GM21515 (cell line): ENCODE measurements around the gene IFITM5.
"Not testable (repeated sequence)": the region's sequence is repeated elsewhere in the genome, so short reads cannot be mapped to it uniquely, and the experiment has no call there.

Source experiments
- ATAC-seq: cut with Tn5 transposase; IDR thresholded peaks from one replicate; pipeline ENCODE4 v1.9.1; 2021; ENCODE audit not compliant: unreplicated experiment

The IFITM5 gene

DNA sequence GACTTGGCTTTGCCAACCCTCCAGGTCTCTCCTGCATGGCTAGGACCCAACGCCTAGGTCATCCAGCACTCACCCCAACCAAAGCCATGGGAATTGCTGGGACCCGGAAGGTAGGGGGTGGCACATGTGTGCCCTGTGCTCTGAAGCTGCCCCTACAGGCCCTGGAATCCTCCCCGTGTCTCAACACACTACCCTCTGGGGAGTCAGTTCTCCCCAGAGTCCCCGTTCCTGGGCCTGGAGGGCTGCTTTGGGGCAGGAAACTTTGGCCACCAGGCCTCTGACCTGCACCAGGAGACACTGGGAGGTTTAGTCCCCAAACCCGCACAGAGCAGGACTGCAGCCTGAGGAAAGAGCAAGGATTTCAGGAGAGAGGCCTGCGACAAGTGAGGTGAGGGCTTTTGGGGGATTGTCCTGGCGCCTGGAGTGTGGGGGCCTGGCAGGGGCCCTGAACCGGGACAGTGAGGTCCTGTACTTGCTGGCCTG is 14.0 kb upstream of the IFITM5 start:
- no peak for ATAC-seq

DNA sequence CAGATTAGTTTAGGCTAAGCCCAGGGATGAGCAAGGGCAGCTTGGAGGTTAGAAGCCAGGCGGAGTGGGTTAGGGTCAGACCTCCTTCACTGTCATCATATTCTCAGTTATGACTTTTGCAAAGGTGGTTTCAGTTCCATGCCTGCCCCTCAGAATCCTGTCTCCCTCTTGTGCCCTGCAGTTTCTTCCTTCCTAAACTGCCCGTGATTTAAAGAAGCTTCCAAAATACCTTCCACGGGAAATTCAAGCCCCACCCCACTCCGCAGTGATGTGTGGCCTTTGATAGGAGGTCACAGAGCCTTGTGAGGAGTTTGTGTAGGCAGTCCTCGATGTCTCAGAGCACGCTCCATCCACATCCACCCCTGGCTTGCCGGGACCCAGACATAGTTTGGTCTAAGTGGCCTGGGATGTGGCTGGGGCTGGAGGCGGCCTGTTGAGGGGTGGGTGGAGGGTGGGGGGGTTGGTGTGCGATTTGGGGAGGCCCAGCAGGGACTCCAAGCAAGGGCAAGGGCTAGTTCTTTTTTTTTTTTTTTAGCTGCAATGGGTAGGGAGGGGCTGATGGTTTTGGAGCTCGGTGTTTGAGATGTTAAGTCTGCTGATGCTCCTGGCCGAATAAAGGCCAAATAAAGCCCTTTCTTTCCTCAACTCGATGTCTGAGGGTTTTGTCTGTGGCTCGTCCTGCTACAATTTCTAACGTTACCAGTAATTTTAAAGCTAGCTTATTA is 12.9 kb upstream of the IFITM5 start:
- no peak for ATAC-seq

GRCh38 chr11:311013-311748 is 11.9 kb upstream of the IFITM5 start:
- not testable (repeated sequence) for ATAC-seq

- not testable (repeated sequence) for ATAC-seq
Observed at GRCh38 chr11:309979-310572, 10.8 kb upstream of the IFITM5 start.

DNA sequence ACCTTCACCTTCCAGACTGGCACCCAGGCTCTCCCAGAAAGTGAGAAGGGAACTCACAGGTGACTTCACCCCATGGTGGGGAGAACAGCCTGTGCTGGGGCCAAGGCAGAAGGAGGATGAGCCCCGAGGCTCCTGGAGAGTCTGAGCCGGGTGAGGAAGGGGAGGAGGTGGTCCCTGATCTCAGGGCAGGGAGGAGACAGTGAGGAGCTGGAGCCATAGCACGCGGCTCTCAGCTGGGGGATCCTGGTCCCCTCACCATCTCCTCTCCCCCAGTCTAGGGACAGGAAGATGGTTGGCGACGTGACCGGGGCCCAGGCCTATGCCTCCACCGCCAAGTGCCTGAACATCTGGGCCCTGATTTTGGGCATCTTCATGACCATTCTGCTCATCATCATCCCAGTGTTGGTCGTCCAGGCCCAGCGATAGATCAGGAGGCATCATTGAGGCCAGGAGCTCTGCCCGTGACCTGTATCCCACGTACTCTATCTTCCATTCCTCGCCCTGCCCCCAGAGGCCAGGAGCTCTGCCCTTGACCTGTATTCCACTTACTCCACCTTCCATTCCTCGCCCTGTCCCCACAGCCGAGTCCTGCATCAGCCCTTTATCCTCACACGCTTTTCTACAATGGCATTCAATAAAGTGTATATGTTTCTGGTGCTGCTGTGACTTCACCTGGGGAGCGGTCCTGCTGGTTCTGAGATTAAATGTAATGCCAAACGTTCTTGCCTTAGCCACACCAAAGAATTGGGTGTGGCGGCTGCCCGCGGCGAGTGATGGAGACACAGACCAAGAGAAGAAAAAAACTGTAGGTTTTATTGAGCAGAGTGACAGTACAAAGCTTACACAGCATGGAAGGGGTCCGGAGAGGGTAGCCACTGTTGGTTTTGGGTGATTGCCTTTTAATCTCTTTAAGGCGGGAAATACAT is 9.7 kb upstream of the IFITM5 start:
- ATAC-seq, result not testable (repeated sequence)

DNA sequence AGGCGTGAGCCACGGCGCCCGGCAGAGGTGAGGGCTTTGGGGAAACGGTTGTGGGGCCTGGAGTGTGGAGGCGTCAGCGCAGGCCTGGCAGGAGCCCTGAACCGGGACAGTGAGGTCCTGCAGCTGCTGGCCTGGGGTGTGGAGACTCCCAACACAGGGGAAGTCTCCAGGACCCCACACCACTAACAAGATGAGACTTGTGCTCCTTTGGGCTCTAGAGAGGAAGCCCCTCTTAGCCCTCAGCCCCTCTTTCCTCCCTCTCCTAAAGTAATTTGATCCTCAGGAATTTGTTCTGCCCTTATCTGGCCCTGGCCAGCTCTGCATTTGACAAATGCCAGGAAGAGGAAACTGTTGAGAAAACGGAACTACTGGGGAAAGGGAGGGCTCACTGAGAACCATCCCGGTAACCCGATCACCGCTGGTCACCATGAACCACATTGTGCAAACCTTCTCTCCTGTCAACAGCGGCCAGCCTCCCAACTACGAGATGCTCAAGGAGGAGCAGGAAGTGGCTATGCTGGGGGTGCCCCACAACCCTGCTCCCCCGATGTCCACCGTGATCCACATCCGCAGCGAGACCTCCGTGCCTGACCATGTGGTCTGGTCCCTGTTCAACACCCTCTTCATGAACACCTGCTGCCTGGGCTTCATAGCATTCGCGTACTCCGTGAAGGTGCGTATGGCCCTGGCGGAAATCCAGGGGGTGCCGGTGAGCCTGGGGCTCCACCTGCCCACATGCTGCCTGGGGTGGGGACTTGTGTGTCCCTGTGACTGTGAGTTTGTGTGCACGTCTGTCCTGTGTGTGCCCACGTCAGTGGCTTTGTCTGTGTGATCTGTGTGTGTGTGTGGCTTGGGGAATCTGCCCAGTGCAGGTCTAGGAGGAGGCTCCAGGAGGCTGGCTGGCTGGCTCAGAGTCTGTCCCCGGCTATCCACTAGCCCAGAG is 8.7 kb upstream of the IFITM5 start, which contains the start of gene IFITM2:
Gene IFITM2 (plus strand): TSS at position 51 of the 943 bp plus-strand sequence. CDS start 377 bp downstream, at position 428.
- ATAC-seq, result not testable (repeated sequence)

GRCh38 chr11:306645-307371 is 7.5 kb upstream of the IFITM5 start:
- ATAC-seq, result no peak

DNA sequence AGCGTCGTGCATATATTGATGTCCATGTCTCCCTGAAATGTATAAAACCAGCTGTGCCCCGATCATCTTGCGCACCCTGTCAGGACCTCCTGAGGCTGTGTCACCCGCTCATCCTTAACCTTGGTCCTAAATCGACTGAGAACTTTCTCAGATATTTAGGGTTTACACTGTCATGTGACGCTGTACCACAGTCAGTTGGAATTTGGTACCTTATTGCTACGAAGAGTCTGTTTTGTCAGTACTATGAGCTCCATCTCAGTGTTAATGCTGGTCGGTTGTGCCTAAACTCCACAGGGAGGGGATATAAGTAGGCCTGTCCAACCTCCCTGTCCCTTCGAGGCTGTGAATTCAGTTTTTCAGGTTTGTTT is 6.5 kb upstream of the IFITM5 start:
- no peak for ATAC-seq

GRCh38 chr11:304915-305843 is 5.9 kb upstream of the IFITM5 start:
- ATAC-seq, result no peak

GRCh38 chr11:304061-304506 is 4.8 kb upstream of the IFITM5 start:
- no peak for ATAC-seq

- no peak for ATAC-seq
Observed at GRCh38 chr11:303363-303762, 4.0 kb upstream of the IFITM5 start.

- ATAC-seq, result no peak
Observed at GRCh38 chr11:299951-300735, 817 bp upstream of the IFITM5 start.

GRCh38 chr11:298406-299065 is 790 bp downstream of the IFITM5 start:
- no peak for ATAC-seq

- ATAC-seq, result no peak
Observed at GRCh38 chr11:297586-298405, 1.5 kb downstream of the IFITM5 start.

- ATAC-seq, result no peak
Observed at GRCh38 chr11:297051-297585, 2.2 kb downstream of the IFITM5 start.
